ENCODE results near the gene RALGPS2.

DNA sequence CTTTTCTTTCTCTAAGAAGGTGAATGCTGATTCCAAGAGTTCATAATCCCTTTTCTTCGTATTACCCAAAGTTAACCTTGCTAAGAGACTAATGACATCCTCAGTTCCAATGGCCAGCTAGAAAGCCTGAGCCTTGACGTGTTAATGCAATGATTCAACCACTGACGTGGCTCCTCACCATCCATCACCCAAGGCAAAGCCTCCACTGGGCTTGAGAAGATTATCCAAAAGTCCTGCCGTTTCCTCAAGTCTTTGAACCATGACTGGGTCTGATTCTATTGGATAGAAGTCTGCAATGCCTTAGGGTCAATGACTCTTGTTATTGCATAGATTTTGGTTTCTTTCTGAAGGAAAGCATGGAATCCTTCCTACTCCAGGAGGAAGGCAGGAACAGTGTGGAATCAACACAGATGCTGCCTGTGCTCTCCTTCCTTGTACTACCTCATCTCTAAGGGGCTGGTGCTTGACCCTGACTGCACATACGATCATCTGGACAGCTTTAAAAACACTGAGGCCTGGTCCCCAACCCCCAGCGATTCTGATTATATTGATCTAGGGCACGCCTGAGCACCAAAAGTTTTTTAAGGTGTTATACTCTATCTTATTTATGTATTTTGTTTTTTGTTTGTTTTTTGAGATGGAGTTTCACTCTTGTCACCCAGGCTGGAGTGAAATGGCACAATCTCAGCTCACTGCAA, 215.2 kb downstream of the RALGPS2 start:
- TF ChIP-seq CTCF (conservative IDR thresholded peaks at IDR 0.05; ENCODE audit: low read depth, low read length) (no peak), EZH2 (IDR thresholded peaks at IDR 0.05; ENCODE audit: low read length, unreplicated experiment) (no peak), EZH2phosphoT487 (IDR thresholded peaks at IDR 0.05; ENCODE audit: borderline replicate concordance, low read length) (no peak)

Measured in PC-3 (cell line).